Stimulated activated CD4-positive, alpha-beta T cell treated with anti-CD3 and anti-CD28 coated beads, Interleukin-12 subunit alpha, Interleukin-12 subunit beta, amount 100 ng/mL, for 4 hours (primary cell): ENCODE measurements around the gene ABI3BP.
"Not testable (repeated sequence)": the region's sequence is repeated elsewhere in the genome, so short reads cannot be mapped to it uniquely, and the experiment has no call there.

Experiments used
- DNase-seq: peaks from one replicate; pipeline ENCODE4 v3.0.0-alpha.2; 2020

ABI3BP gene

DNA sequence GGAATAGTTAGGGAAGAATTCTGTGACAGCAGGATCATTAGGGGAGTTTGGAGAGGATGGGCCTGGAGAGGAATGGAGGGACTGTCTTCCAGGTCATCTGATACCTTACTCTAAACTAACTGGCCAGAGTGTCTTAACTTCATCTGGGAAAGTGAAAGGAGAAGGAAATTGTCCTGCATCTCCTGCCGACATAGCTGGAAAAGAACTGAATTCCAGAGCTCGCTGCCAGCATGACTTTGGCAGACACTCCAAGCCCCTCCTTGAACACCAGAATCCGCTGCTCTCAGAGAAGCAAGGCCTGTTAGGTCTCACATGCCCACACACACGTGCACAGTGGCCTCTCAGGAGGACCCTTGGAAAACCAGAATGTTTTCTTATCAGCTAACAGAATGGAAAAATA lies 10.5 kb downstream of the ABI3BP start:
- DNase-seq, result no peak

DNA sequence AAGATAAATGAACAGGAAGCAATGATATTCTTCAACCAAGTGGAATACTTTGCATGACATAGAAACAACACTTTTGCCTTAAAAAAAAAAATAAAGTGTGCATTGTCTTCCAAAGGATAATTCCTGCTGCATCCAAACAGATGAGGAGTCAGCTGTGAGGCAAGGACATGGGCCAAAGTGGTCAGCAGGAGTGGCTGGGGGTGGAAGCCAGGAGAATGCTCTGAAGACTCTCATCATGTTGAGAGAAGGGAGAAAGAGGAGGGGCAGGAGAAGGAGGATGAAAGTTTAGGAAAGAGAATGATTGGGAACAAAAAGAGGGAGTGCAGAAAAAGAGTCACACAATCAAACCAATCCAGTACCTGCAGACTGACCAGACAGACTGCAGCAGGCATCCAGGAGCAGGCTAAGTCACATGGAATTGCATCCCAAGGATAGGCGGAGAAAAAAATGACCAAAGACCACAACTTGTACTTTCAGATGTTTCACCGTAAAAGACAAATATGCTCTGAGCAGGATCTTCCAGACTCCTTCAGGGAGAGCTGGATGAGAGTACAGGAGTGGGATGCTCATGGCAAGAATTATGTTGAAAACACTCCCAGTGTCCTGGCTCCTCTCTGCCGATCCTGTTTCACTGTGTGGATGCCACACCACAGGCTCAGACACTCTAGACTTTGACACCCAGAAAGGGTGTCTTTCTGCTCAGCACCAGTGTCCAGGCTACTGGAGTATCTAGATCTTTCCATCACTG lies 11.9 kb downstream of the ABI3BP start:
- DNase-seq, result no peak

DNA sequence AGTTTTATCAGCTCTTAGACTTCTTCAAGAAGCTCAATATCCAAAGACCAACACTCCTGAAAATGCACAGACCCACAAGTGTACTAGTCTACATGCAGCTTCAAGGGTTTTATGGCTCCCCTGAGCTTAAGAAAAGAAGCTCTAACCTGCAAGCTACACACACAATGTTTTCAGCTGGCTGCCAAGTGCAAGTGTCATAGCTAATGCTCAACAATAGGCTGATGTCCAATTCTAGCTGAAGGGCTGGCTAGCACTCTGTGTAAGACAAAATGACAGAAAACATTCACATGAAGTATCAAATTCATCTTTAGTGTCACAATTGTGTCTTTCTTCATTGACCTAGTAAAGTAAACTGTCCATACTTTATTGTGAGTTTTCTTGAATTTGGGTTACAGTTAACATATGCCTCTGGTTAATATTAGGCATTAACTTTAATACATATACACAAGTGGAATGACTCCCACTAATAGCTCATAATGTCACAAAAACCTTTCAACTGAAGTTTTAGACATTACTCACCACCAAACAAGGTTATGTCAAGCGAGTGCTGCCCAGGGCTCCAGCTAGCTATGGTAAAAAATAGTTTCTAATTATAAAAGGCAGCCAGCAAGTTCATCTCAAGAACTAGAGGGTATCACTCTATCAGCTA lies 15.1 kb downstream of the ABI3BP start:
- no peak for DNase-seq

DNA sequence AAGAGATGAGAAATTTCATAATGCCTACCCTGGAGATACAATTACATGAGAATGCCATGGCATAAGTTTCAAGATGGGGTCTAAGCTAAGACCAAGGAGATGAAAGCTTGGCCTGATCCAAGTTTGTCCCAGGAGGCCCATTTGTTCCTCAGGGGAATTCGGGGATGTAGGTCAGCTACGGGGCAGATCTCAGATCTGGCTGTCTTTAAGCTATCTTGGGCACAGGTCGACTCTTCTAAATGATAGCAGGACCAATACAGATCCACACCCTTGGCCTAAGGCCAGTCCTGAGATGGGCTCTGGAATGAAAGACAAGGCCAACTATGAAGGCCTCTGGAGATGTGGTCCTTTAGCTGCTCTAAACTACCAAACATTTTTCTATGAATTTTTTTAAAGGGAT lies 16.6 kb downstream of the ABI3BP start:
- DNase-seq, result no peak

DNA sequence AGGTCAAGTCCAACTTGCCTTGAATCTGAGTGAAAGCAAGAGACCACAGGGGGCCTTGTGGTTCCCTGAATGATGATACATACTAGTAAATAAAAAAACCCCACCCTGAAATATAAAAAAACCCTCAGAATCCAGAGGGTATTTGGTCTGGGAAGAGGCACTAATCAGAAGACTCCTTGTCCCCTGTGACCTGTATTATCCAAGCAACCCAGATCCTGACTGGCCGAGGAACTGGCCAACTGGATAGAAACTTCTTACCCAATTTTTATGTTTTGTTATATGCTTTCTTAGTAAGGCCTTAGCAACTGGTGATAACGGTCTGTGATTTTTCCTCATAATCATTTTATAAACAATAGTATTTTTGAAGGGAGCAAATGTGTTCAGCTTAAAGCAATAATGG lies 17.5 kb downstream of the ABI3BP start:
- no peak for DNase-seq

DNA sequence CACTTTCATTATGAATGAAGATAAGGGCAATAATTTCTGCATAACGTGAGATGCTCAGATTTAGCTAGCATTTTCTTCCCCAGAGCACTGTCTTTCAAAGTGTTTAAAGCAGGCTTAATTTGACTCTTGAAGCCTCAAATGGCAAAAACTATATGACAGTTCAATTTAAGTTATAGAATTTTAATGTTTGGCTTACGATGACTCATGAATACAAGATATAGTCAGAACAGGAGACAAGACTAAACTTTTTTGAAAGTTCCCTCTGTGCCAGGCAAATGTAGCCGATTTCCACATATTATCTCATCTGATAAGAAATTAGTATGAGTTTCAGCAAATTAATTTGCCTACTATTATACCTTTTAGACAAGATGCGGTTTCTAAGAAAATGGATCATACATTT lies 19.6 kb downstream of the ABI3BP start:
- DNase-seq, result no peak

DNA sequence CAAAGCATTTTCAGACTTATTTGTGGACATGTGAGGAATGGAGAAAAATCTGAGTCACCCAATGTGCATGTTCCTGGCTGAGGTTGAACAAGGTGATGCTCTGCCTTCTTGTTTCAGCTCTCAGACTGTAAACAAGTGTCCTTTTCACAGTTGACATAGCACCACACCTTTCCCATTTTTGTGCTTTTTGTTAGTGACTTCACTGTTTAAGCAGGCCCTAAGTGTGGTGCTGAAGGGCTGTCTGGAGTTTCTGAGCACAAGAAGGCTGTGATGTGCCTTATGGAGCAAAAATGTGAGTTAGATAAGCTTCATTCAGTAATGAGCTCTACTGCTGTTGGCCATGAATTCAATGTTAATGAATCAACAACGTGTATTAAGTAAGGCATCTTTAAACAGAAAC lies 20.4 kb downstream of the ABI3BP start:
- DNase-seq, result no peak

DNA sequence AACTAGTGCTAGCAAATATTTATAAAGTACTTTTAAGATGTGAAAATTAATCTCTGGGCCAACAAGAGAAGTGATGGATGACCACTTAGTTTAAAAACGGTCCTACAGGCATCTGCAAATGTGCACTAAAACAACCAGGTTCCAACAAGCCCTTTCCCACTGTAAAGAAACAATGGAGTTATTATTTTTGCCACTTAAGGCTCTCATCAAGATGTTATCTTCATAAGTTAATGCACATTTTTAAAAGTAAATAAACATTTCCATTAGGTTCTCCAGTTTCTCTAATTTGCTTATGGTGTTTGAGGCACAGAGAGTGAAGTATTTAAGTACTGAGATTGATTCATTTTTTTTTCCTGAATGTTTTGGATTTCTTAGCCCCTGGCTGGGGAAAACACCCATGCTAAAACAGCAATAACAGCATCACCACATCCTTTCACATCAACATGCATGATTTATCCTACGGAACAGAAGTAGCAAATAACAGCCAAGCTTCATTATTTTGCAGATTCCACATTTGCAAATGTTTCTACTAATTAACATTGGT lies 20.8 kb downstream of the ABI3BP start:
- no peak for DNase-seq

DNA sequence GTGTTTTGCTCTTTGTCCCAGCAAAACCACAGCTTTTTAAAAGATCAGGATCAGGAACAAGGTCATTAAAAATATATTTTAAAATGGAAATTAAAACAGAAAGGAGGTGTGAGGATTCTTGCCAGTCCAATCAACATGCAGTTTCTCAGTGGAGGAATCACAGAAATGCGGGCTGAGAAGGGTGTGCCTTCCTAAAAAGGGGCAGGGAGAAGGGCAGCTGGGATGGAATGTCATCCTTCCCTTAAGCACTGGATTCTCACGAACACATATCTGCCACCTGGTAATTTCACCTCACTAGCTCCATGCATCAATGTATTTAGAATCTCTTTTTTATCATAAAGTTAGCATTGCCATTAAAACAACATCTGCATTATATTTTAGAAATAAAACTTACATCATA lies 21.4 kb downstream of the ABI3BP start:
- no peak for DNase-seq

DNA sequence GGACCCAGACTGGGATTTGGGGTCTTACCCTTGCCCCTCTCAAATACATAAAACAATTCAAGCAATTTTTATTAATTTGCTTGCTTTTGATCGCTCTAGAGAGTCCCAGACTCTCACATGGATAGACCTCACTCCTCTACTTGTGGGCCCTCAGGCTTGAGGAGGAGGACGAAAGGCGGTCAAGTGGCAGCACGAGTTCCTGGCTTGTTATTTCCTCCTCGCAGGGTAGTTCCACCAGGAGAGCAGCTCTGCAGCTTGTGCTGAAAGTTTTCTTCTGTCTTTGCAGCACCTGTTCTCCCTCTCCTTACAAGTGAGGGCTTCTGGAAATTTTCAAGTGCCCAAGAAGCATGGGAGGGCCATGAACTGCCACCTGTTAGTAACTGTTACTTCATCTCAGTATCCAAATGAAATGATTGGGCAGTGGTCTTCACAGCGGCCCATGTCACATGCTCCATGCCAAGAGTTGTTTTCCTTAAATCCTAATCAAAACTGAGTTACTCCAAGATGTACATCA lies 22.7 kb downstream of the ABI3BP start:
- DNase-seq, result no peak

DNA sequence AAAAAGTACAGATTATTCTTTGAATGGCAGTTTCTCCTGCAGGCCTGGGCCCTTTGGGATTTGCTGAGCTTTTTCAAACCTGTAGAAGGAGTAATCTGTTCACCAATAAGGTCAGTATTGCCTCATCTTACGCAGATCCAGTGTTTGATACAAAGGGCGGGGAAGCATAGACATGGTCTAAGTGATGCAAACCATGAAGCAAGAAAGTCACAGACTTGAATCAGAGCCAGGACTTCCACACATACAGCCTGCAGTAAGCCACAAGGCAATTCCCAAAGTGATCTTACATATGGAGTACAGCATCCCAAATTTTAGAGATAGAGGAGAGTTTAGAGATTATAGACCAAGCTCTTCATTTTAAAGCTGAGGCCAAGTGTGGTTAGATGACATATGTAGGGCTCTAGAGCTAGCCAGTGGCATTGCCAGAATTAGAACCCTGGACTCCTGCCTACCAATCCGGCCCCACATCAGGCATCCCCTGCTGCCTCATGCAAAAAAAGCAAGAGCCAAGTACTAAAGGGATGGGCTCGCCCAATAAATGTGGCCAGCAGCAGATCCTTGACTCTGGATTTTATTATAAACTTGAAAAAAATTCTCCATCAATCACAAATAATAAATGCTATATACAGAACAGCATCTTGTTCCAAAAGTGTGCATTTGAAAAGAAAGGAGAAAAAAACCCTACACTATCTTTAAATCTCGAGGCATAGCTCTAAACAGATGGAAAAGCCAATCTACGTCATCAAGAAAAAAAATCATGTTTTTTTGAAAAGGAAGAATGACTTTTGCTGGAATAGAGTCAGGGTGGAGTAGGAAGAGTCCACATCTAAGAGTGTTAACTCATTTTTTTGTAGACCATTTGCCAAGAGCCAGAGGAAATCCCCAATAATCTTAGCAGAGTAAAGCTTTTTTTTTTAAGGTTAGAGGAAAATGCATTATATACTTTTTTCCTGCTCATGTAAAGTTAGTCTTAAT lies 24.0 kb downstream of the ABI3BP start:
- DNase-seq, result no peak

DNA sequence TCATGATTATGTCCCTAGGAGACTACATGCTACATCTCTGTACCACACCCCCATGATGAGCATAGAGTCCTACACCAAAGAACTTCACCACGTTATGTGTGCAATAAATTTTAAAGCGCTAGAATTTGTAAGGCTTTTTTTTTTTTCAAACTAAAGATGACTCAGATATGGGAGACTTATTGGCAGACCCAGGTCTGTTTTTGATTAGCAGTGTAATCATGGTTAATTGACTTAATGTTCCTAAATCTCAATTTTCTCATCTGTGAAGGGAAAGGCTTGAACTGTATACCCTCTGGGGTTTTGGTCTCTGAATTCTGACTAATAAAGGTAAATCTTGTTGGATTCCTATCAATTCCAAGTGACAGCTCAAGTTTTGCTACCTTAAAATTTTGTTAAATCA lies 26.4 kb downstream of the ABI3BP start:
- DNase-seq, result no peak

DNA sequence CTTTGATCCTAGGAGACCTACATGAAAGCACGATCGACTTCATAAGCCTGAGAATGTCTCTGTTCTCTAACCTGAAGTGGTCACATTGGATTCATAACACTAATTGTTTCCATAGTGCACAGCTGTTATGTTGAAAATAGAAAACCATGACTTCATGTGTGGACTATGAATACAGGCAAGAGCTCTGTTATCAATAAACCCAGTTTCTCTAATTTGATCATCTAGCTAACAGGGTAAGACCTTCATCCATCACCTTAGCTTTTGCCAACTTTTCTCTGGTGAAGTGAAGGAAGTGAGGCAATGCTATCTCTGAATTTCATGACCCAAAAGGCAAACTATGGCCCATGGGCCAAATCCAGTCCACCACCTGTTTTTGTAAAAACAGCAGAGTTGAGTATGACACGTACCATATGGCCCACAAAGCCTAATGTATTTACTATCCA lies 27.2 kb downstream of the ABI3BP start:
- DNase-seq, result no peak

DNA sequence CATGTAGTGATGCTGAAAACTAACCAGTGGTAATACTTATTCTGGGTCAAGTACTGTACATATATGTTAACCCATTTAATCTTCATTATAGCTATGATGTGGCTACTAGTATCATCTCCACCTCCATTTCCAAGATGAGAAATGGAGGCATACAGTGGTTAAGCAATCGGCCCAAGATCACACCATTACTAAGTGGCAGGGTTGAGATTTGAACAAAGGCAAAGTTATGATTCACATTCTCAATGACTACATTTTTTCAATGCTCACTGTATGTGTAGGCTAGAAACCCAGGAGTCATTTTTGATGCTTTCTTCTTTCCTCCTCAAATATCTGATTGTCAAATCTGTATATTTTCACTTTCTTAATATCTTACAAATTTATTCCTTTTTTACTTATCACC lies 30.2 kb downstream of the ABI3BP start:
- DNase-seq, result no peak

DNA sequence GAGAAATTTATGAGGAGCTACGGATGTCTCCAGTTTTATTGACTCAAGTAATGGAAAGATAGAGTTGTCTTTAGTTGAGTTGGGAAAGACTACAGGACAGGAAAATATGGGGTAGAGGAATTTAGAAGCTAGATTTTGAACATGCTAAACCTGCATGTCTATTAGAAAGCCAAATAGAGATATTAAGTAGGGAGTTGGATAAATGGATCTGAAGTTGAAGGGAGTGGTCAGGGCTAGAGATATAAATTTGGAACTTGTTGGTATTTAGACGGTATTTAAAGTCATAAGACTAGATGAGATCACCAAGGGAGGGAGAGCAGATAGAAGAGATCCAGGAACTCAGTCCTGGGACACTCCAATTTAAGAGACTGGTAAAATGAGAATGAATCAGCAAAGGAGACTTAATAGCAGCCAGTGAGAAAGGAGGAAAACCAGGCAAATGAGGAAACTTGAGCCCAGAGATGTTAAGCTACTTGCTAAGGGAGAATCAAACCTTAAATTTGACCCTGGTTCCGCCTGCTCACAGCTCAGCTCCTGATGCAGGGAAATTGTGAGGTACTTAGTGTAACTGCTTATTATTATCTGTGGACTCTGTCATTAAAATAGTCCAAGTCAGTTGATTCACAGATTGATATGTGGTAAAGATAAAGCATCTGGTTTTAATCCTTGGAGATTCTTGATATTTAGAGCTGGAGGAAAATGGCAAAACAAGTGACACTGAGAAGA lies 35.8 kb downstream of the ABI3BP start:
- DNase-seq, result no peak

DNA sequence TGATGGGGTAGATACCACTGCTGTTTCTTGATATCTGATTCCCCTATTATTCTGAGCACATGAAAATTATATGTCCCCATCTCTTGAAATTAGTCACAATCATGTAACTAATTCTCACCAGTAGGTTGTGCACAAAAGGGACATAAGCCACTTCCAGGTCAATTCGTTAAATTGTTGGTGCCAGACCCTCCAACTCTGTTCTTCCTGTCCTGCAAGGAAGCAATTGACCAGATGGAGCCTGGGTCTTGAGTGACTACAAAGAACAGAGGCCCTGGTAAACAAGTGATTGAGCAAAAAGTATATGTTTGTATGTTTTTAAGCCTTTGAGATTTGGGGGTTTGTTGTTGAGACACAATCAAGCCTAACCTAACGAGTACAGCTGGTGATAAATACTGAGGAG lies 36.9 kb downstream of the ABI3BP start:
- DNase-seq, result no peak

DNA sequence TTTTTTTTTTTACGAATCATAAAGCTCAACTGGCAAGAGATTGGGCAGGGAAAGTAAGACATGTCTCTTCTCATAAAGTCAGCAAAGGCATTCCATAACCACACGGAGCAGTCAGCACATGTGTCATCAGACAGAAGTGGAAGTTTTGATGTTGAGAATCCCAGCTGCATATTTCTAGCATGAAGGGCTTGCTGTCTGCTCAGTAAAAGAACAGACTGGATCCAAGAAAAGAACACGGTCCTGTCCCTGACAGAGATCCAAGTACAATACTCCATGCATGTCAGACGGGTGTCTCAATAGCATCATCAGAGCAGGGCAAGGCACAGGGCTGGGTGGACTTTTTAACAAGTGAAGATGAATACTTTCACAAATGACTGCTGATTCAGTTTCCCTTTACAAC lies 38.2 kb downstream of the ABI3BP start:
- no peak for DNase-seq

DNA sequence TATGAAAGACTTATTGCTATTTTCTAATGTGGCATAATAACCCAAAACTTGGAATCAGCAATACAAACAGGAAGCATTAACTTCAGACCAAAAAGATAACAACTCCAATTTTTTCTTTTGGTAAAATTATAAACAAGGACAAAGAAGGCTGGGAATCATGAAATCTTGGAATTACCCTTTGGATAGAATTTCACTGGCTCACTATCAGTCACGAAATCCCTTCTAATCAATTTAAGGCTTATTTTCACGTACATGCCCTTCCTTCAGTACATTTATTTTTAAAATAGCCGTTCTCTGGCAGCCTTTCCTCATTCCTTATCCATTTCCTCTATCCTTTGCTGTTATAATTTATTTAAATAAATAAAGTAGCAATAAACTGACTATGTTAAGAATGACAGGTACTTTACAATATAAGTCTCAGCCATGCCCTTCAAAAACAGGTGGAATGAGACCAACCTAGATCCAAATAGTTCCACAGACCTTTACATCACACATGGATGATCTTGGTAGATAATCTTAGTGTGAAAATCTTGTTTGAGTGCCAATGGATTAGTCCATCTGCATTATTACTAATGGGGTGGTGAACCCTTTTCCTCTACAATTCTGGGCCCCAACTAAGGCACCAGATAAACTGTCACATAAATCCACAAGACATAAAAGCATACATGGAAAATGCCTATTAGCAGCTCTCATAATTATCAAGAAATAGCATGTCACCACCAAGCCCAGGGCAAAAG lies 38.9 kb downstream of the ABI3BP start:
- DNase-seq, result no peak

DNA sequence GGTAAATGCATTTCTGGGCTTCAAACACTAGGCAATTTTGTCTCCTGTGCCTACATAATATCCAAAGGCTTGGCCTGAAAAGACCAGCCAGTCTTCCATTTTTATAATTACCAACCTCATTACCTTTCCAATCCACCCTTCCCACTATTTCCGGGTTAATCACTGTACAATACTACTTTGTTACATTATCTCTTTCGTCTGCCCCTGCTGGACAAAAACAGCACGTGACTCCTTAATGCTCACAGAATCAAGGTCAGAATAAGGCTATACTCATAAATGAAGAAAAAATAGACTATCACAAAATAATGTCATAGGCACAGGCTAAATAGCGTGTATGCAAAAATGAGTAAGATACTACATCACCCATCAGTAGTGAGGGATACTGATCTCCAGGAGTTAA lies 40.1 kb downstream of the ABI3BP start:
- DNase-seq, result no peak

DNA sequence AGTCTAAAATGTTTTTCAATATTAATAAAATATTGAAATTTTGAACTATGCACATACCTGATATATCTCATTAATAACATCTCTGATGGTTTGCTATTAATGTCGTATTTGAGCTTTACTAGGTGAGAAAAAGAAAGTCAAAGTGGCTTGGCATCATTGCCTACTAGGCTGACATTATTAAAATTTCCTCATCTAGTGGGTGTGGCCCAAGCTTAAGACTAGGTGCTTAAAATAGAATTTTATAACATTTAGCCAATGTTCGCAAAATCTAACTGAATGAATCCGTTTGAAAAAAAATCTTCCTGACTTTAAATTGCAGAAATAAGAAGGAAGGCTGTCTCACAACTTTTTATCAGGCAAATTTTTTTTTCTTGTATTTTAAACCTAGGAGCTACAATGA lies 46.1 kb downstream of the ABI3BP start:
- no peak for DNase-seq

DNA sequence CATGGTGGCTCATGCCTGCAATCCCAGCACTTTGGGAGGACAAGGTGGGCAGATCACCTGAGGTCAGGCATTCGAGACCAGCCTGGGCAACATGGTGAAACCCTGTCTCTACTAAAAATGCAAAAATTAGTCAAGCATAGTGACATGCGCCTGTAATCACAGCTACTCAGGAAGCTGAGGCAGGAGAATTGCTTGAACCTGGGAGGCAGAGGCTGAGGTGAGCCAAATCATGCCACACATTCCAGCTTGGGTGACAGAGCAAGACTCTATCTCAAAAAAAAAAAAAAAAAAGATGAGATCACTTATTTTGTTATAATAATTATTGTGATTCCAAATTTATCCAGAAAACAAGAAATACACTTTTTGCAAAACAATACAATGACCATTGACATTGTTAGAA lies 47.1 kb downstream of the ABI3BP start:
- not testable (repeated sequence) for DNase-seq

DNA sequence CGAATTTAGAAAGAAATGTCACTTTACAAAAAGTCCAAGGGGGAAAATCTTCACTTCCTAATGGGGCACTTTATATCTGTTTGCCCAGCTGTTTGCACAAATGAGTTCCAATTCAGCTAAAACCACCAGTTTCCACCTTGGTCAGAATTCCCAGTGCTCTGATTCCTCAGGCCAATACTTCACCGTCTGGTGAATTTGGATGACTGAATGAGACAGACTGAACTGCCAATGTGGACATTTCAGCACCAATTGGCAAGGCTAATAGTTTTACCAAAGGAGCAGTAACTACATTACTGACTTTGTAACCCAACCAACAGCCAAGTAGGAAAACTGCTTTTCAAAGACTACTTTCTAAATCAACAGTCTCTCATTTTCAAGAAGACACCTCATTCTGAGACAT lies 51.8 kb downstream of the ABI3BP start:
- no peak for DNase-seq
